Breast epithelium (tissue), 4 donors: ENCODE results near the gene SCN7A. TPM values are rescaled to one million over a fixed set of nuclear protein-coding genes. Genes with fewer than 3 reads are reported as not detected.

Source experiments
- DNase-seq, 2 donors: peaks; one replicate each; pipeline ENCODE4 v3.0.0-alpha.2; 2019; ENCODE audit warnings: low spot score in 2 of 2
- H3K27ac ChIP-seq, 2 donors: fragments of 200-600 bp; sonication (generic) in 1 of 2; one replicate each; pipeline ENCODE4 v1.5.1; 2016 to 2019; ENCODE audit warnings: mild to moderate bottlenecking in 1 of 2
- H3K27me3 ChIP-seq, 2 donors: fragments of 200-600 bp; sonication (generic) in 1 of 2; one replicate each; pipeline versions ENCODE4 v1.5.1 to v1.6.0; 2017 to 2019; ENCODE audit warnings: control low read depth in 1 of 2, mild to moderate bottlenecking in 1 of 2
- H3K36me3 ChIP-seq: fragments of 200-600 bp; one replicate; pipeline ENCODE4 v1.5.1; 2019
- H3K4me1 ChIP-seq, 2 donors: fragments of 200-600 bp; sonication (generic); one replicate each; pipeline ENCODE4 v1.5.1; 2016 to 2019; ENCODE audit warnings: control low read depth in 1 of 2
- H3K4me3 ChIP-seq, 3 donors: fragments of 200-600 bp; sonication (generic); 1 replicate in 2 of 3; 2 replicates in 1 of 3; pipeline ENCODE4 v1.5.1; 2016 to 2019; ENCODE audit warnings: mild to moderate bottlenecking in 3 of 3, moderate library complexity in 2 of 3
- H3K9me3 ChIP-seq, 2 donors: fragments of 200-600 bp; sonication (generic) in 1 of 2; one replicate each; pipeline ENCODE4 v1.5.1; 2016 to 2019; ENCODE audit warnings: control low read depth in 1 of 2
- CTCF ChIP-seq, 3 donors: fragments of 450-650 bp; IDR thresholded peaks; one replicate each; pipeline ENCODE4 v1.5.1; 2016 to 2017; ENCODE audit warnings: antibody characterized with exemption in 3 of 3, mild to moderate bottlenecking in 3 of 3, moderate library complexity in 3 of 3
- POLR2A ChIP-seq: fragments of 450-650 bp; IDR thresholded peaks from one replicate; pipeline ENCODE4 v1.6.1; 2016; ENCODE audit warnings: antibody characterized with exemption, mild to moderate bottlenecking, moderate library complexity
- POLR2AphosphoS5 ChIP-seq, 3 donors: sonication (generic); formaldehyde crosslinking; IDR thresholded peaks; one replicate each; pipeline ENCODE4 v1.6.1; 2017; ENCODE audit warnings: antibody characterized with exemption in 3 of 3
- intact Hi-C: fragments of 100-400 bp; cut with DNase I; formaldehyde crosslinking; loops from one replicate; pipeline ENCODE4 v1.15.1; 2023; ENCODE audit warnings: low total_unique reads
- total RNA-seq, 3 donors: library from RNA; depleted of rRNA; stranded (reverse); fragments of >200 nt; gene quantifications; one replicate each; pipeline ENCODE4 v1.1.0, GENCODE V29; 2016

The SCN7A gene
- total RNA-seq, 3 donors from 2014 or later = 11.5 to 13.3 (median 12.1) TPM

- intact Hi-C loops = no loop called here
- Histone ChIP-seq H3K36me3 (no peaks in the 10 kb centered on the region), H3K27ac (no peak overlapping the region), H3K4me3 (no peak overlapping the region), H3K27me3 (no peaks in the 10 kb centered on the region), H3K9me3 (no peaks in the 10 kb centered on the region), H3K4me1 (no peaks in the 10 kb centered on the region)
- TF ChIP-seq CTCF (IDR thresholded peaks at IDR 0.05) (no peak), POLR2A (no peak), POLR2AphosphoS5 (IDR thresholded peaks at IDR 0.05) (no peak)
- no peak for DNase-seq
These were observed 39.9 kb downstream of the SCN7A start for GRCh38 chr2:166454006-166454595.

GRCh38 chr2:166451468-166451867 lies 42.6 kb downstream of the SCN7A start:
- no peaks in the 10 kb centered on the region for H3K9me3 ChIP-seq
- H3K27me3 ChIP-seq = no peaks in the 10 kb centered on the region
- H3K4me3 ChIP-seq = no peak overlapping the region
- intact Hi-C loops = no loop called here
- DNase-seq = no peak
- TF ChIP-seq POLR2AphosphoS5 (IDR thresholded peaks at IDR 0.05) (no peak), POLR2A (no peak), CTCF (IDR thresholded peaks at IDR 0.05) (no peak)
- no peak overlapping the region for H3K27ac ChIP-seq
- no peaks in the 10 kb centered on the region for H3K4me1 ChIP-seq
- H3K36me3 ChIP-seq = no peaks in the 10 kb centered on the region

GRCh38 chr2:166449439-166449838 lies 44.6 kb downstream of the SCN7A start:
- Histone ChIP-seq H3K27ac (no peak overlapping the region), H3K4me1 (no peaks in the 10 kb centered on the region), H3K36me3 (no peaks in the 10 kb centered on the region), H3K27me3 (no peaks in the 10 kb centered on the region), H3K4me3 (no peak overlapping the region), H3K9me3 (no peaks in the 10 kb centered on the region)
- intact Hi-C loops = no loop called here
- TF ChIP-seq CTCF (IDR thresholded peaks at IDR 0.05) (no peak), POLR2AphosphoS5 (IDR thresholded peaks at IDR 0.05) (no peak), POLR2A (no peak)
- no peak for DNase-seq

- no peak for DNase-seq
- intact Hi-C loops = no loop called here
- H3K36me3 ChIP-seq = no peaks in the 10 kb centered on the region
- TF ChIP-seq POLR2A = no peak
- no peak for TF ChIP-seq CTCF (IDR thresholded peaks at IDR 0.05)
- no peak for TF ChIP-seq POLR2AphosphoS5 (IDR thresholded peaks at IDR 0.05)
- no peaks in the 10 kb centered on the region for H3K4me1 ChIP-seq
- H3K4me3 ChIP-seq = no peak overlapping the region
- no peak overlapping the region for H3K27ac ChIP-seq
- H3K9me3 ChIP-seq = no peaks in the 10 kb centered on the region
- no peaks in the 10 kb centered on the region for H3K27me3 ChIP-seq
These were observed 45.9 kb downstream of the SCN7A start for GRCh38 chr2:166448106-166448505.

GRCh38 chr2:166444306-166444705 lies 49.7 kb downstream of the SCN7A start:
- TF ChIP-seq CTCF (IDR thresholded peaks at IDR 0.05) = no peak
- TF ChIP-seq POLR2A = no peak
- no peak for TF ChIP-seq POLR2AphosphoS5 (IDR thresholded peaks at IDR 0.05)
- H3K4me3 ChIP-seq = no peak overlapping the region

More at GRCh38 chr2:166444306-166444705, 49.7 kb downstream of the SCN7A start:
- Histone ChIP-seq H3K27ac (no peak overlapping the region), H3K27me3 (no peaks in the 10 kb centered on the region), H3K9me3 (no peaks in the 10 kb centered on the region), H3K36me3 (no peaks in the 10 kb centered on the region), H3K4me1 (no peaks in the 10 kb centered on the region)
- intact Hi-C loops = no loop called here
- no peak for DNase-seq
